Fibroblast of the aortic adventitia (primary cell): ENCODE measurements around the gene PYDC1. TPM values are rescaled to one million over a fixed set of nuclear protein-coding genes. Genes with fewer than 3 reads are reported as not detected.

Experiments used
- DNase-seq: peaks from one replicate; pipeline ENCODE4 v3.0.0-alpha.2; 2010; ENCODE audit warnings: low read depth
- H3K4me3 ChIP-seq: 2 replicates; pipeline ENCODE4 v1.5.1; 2011; ENCODE audit warnings: low read depth, mild to moderate bottlenecking, control low read depth, low read length, moderate library complexity
- total RNA-seq: library from RNA; depleted of rRNA; stranded (reverse); fragments of >200 nt; gene quantifications from 2 replicates; pipeline ENCODE4 v1.2.3, GENCODE V29; 2012; ENCODE audit warnings: low replicate concordance
- TF ChIP-seq, protein P1 (sequence below): IDR thresholded peaks from 2 replicates; pipeline ENCODE4 v1.5.1; 2011; ENCODE audit warnings: mild to moderate bottlenecking, low read length, control low read depth, inconsistent platforms; ENCODE audit not compliant: insufficient read depth

PYDC1 gene
- total RNA-seq, 1 donor = not detected

DNA sequence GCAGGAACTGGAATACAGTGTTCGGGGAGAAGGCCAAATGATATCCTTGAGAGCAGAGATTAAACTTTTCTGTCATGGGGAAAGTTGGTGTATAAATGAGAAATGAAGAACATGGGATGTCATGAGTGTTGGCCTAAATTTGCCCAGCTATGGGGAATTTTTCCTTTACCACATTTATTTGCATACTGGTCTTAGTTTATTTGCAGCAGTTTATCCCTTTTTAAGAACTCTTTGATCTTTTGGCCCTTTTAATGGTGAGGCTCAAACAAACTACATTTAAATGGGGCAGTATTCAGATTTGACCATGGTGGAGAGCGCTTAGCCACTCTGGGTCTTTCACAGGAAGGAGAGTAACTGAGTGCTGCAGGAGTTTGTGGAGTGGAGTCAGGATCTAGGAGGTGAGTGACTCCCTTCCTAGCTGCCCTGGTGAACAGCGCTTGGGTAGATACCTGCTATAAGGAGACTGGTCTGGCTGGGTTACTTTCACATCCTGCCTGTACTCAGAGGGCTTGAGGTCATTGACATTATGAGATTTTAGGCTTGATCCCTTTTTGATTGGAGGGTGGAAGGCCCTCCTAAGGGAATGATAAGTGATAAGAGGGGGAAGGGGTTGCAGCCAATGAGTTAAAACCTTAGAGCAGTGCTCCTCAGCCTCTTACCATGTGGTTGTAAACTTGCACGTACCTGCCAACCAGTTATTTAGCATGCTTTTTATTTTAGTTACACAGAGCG is 25.1 kb downstream of the PYDC1 start:
- no peak for DNase-seq
- TF ChIP-seq, protein P1, sequence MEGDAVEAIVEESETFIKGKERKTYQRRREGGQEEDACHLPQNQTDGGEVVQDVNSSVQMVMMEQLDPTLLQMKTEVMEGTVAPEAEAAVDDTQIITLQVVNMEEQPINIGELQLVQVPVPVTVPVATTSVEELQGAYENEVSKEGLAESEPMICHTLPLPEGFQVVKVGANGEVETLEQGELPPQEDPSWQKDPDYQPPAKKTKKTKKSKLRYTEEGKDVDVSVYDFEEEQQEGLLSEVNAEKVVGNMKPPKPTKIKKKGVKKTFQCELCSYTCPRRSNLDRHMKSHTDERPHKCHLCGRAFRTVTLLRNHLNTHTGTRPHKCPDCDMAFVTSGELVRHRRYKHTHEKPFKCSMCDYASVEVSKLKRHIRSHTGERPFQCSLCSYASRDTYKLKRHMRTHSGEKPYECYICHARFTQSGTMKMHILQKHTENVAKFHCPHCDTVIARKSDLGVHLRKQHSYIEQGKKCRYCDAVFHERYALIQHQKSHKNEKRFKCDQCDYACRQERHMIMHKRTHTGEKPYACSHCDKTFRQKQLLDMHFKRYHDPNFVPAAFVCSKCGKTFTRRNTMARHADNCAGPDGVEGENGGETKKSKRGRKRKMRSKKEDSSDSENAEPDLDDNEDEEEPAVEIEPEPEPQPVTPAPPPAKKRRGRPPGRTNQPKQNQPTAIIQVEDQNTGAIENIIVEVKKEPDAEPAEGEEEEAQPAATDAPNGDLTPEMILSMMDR = no peak
- no peak overlapping the region for H3K4me3 ChIP-seq

DNA sequence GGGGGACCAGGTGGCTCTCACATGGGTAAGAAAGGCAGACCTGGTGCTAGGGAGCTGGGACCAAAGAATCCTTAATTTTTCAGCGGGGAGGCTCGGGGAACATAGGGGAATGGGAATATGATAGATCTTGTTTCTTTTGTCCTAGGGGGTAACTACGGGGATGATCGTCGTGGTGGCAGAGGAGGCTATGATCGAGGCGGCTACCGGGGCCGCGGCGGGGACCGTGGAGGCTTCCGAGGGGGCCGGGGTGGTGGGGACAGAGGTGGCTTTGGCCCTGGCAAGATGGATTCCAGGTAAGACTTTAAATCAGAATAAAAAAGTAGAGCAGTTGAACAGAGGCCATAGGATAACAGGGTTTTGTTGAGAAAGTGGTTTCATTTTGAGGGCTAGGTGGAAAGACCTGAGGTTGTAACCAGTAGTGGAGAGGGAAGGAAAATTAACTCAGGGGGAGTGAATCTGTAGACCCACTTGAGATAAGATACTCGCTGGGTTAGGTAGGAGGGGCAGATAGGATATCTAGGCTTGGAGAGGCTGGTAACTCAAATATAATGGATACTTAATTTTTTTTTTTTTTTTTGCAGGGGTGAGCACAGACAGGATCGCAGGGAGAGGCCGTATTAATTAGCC is 26.0 kb downstream of the PYDC1 start:
- TF ChIP-seq, protein P1 = no peak
- no peak for DNase-seq
- H3K4me3 ChIP-seq = no peak overlapping the region

DNA sequence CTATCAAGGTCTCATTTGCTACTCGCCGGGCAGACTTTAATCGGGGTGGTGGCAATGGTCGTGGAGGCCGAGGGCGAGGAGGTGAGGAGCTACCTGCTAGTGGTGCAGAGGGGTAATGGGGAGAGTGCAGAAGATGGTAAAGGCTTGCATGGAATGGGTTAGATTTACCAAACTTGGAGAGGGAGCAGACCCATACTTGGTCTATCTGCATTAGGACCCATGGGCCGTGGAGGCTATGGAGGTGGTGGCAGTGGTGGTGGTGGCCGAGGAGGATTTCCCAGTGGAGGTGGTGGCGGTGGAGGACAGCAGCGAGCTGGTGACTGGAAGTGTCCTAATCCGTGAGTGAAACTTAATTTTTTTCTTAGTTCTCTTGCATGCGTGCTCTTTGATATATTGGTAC is 26.9 kb downstream of the PYDC1 start:
- TF ChIP-seq, protein P1 = no peak
- H3K4me3 ChIP-seq = no peak overlapping the region
- DNase-seq = no peak

DNA sequence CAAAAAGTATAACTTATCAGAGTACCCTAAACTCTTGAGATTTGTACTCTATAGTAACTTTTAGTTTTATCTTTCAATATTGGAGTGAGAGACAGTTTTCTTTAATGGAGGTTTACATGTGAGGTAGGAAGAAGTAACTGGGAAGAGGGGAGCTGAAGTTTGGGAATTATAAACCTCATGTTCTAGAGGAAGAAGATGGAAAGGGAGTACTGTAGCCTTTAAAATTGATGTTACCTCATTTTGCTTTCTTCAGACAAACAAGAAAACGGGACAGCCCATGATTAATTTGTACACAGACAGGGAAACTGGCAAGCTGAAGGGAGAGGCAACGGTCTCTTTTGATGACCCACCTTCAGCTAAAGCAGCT is 27.5 kb downstream of the PYDC1 start:
- TF ChIP-seq, protein P1 = no peak
- H3K4me3 ChIP-seq = no peak overlapping the region
- no peak for DNase-seq

DNA sequence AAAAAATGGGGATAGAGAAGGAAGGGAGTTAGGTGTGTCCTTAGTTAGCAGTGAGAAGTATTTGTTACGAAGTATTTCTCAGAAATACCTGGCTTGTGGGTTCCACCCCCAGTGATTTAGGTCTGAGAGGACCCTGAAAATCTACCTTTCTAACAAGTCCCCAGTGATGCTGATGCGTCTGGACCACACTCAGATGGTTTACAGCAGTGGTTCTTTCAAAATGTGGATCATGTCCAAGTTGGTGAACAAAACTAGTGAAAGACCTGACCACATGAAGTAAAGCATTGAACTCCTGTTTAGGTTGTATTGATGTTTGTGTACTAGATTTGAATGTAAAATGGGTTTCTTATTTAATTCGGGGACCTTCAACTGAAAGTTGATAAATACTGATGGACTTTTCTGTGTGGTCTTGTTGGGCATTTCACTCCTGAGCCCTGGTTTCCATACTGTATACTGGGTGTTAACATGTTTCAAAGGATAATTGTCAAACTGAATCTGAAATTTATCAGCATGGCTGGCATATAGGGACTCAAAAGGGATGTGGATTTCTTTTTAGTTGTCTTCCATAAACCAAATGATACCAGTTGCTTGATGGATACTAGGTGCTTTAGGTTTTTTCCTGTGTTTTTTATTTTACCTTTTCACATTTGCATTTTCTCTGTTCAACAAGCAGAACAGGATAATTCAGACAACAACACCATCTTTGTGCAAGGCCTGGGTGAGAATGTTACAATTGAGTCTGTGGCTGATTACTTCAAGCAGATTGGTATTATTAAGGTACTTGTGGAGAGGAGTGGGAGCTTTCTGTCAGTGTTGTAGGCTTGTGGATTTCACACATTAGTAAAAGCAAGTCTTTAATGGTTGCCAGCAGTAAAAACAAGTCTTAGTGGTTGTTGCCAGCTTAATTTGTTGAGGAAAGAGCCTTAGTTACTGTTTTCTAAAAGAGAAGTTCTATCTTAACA is 28.2 kb downstream of the PYDC1 start:
- TF ChIP-seq, protein P1 = no peak
- no peak for DNase-seq
- no peak overlapping the region for H3K4me3 ChIP-seq

DNA sequence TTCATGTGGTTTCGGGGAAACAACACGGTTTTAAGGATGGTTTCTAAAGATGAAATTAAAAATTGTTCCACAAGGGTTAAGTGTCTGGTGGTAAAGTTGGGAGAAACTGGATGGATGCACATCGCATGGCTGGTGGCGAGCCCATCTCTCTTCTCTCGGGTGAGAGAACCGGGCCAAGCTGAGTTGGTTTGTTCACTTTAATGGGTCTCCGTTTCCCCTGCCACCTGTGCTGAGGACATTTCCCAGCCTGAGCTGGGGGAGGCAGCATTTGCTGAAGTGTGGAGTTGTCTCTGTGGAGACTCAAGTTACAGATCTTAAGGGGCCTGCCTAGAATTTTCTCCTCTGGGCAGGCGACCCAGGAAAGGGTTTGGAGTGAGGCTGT is 29.1 kb downstream of the PYDC1 start:
- TF ChIP-seq, protein P1 = no peak
- H3K4me3 ChIP-seq = no peak overlapping the region
- DNase-seq = no peak
